ENCODE data around the gene GYPC. TPM values are rescaled to one million over a fixed set of nuclear protein-coding genes. Genes with fewer than 3 reads are reported as not detected.

GYPC gene
- total RNA-seq, 4 donors from 2014 or later = 91.5 to 146 (median 126) TPM

- no peak for TF ChIP-seq CTCF (IDR thresholded peaks at IDR 0.05; ENCODE audit: low read depth)
Measured at GRCh38 chr2:126674075-126674744, 18.3 kb downstream of the GYPC start.

GRCh38 chr2:126675637-126676036 lies 19.7 kb downstream of the GYPC start:
- no peak for TF ChIP-seq CTCF (IDR thresholded peaks at IDR 0.05; ENCODE audit: low read depth)

- TF ChIP-seq CTCF (IDR thresholded peaks at IDR 0.05; ENCODE audit: low read depth) = no peak
Measured at GRCh38 chr2:126676221-126677175, 20.5 kb downstream of the GYPC start.

GRCh38 chr2:126677176-126677538 lies 21.2 kb downstream of the GYPC start:
- TF ChIP-seq CTCF (IDR thresholded peaks at IDR 0.05; ENCODE audit: low read depth) = no peak

GRCh38 chr2:126678269-126679065 lies 22.5 kb downstream of the GYPC start:
- no peak for TF ChIP-seq CTCF (IDR thresholded peaks at IDR 0.05; ENCODE audit: low read depth)

- TF ChIP-seq CTCF (IDR thresholded peaks at IDR 0.05; ENCODE audit: low read depth) = no peak
Measured at GRCh38 chr2:126679094-126679713, 23.2 kb downstream of the GYPC start.
